Right atrium auricular region (tissue), 2 donors: ENCODE results near the gene ALLC. TPM values are rescaled to one million over a fixed set of nuclear protein-coding genes. Genes with fewer than 3 reads are reported as not detected.
"Not testable (repeated sequence)": the region's sequence is repeated elsewhere in the genome, so short reads cannot be mapped to it uniquely, and the experiment has no call there.

ENCODE experiments used
- DNase-seq: peaks from one replicate; pipeline ENCODE4 v3.0.0-alpha.2; 2019; ENCODE audit warnings: low spot score
- H3K27ac ChIP-seq, 2 donors: fragments of 200-600 bp; sonication (generic); 1 replicate in 1 of 2; 2 replicates in 1 of 2; pipeline ENCODE4 v1.5.1; 2016 to 2019
- H3K27me3 ChIP-seq, 2 donors: fragments of 200-600 bp; sonication (generic); one replicate each; pipeline versions ENCODE4 v1.5.1 to v1.6.0; 2017 to 2019
- H3K36me3 ChIP-seq: fragments of 200-600 bp; sonication (generic); one replicate; pipeline ENCODE4 v1.5.1; 2016
- H3K4me1 ChIP-seq, 2 donors: fragments of 200-600 bp; sonication (generic); one replicate each; pipeline versions ENCODE4 v1.5.1 to v1.6.0; 2017 to 2019
- H3K4me3 ChIP-seq, 2 donors: fragments of 200-600 bp; sonication (generic); 1 replicate in 1 of 2; 2 replicates in 1 of 2; pipeline ENCODE4 v1.5.1; 2017 to 2019; ENCODE audit warnings: mild to moderate bottlenecking in 1 of 2, moderate library complexity in 1 of 2
- H3K9me3 ChIP-seq, 2 donors: fragments of 200-600 bp; sonication (generic); one replicate each; pipeline ENCODE4 v1.5.1; 2019
- CTCF ChIP-seq, 2 donors: fragments of 200-600 bp; sonication (generic); IDR thresholded peaks; one replicate each; pipeline ENCODE4 v1.5.1; 2019; ENCODE audit warnings: antibody characterized with exemption in 2 of 2
- total RNA-seq, 2 donors: library from RNA; depleted of rRNA; stranded (reverse); fragments of >200 nt; gene quantifications; one replicate each; pipeline ENCODE4 v1.1.0, GENCODE V29; 2016

The ALLC gene
- total RNA-seq, 2 donors from 2014 or later: not detected

DNA sequence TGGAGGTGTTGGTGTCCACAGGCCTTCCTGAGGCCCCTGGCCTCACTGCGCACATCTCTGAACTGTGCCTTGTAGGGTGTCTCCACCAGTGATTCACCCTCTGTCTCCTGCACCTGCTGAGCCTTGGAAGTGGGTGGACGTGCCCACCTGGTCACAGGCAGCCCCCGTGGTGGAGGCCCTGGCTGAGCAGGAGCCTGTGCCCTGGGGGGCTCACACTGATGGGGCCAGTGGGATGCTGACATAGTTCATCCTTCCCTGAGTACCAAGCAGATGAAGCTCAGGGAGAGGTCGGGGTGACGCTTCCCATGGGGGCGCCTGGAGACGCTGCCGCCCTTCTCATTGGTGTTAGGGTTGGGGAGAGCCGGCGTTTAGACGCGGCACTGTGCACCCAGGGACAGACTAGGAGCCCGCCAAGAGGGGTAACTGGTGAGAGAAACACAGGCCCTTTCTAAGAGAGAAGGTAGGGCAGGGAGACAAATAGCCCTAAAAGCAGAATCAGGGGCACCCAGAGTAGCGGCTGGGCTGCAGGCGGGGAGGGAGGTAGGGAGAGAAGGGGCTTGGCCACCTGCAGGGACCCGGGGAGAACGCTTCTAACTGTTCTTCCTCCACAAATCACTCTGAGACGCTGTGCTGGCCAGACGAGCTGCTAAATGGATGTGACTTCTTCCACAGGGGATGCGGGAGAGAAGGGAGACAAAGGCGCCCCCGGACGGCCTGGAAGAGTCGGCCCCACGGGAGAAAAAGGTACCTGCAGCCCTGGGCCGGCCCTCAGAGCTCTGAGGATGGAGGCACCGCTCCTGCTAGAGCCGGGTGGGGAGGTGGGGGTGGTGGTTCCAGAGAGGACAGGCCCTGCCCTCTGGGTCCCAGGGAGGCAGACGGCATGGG, 45.1 kb upstream of the ALLC start:
- H3K36me3 ChIP-seq: no peaks in the 10 kb centered on the region
- DNase-seq: no peak
- TF ChIP-seq CTCF (IDR thresholded peaks at IDR 0.05): no peak
- H3K4me1 ChIP-seq: no peaks in the 10 kb centered on the region
- H3K9me3 ChIP-seq: peaks cover 0 to 7% of the 10 kb centered on the region in 2 donors
- H3K27ac ChIP-seq: no peak overlapping the region
- H3K27me3 ChIP-seq: no peaks in the 10 kb centered on the region
- H3K4me3 ChIP-seq: no peak overlapping the region

GRCh38 chr2:3613524-3613905, 44.5 kb upstream of the ALLC start:
- Histone ChIP-seq H3K27ac (no peak overlapping the region), H3K4me3 (no peak overlapping the region), H3K36me3 (no peaks in the 10 kb centered on the region), H3K4me1 (no peaks in the 10 kb centered on the region), H3K27me3 (no peaks in the 10 kb centered on the region), H3K9me3 (peaks cover 0 to 7% of the 10 kb centered on the region in 2 donors)
- no peak for DNase-seq
- no peak for TF ChIP-seq CTCF (IDR thresholded peaks at IDR 0.05)

DNA sequence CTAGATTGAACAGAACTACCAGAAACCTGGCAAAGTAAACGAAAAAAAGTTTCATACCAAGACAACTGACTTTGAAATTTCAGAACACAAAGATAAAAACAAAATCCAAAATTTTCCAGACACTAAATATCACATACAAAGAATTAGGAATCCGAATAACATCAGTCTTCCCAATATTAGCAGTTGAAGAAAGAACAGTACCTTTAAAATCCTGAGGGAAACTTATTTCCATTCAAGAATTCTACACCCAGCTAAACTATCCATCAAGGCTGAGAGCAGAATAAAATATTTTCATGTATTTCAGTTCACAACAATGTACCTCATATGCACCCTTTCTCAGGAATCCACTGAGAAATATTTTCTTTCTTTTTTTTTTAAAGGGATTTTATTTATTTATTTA, 43.3 kb upstream of the ALLC start:
- H3K9me3 ChIP-seq, H3K27ac ChIP-seq, H3K27me3 ChIP-seq, H3K4me3 ChIP-seq, H3K36me3 ChIP-seq, H3K4me1 ChIP-seq, DNase-seq: not testable (repeated sequence)

- H3K4me3 ChIP-seq, H3K36me3 ChIP-seq, H3K27ac ChIP-seq, H3K9me3 ChIP-seq, H3K27me3 ChIP-seq, DNase-seq, H3K4me1 ChIP-seq: not testable (repeated sequence)
Observed at GRCh38 chr2:3615541-3616200, 42.3 kb upstream of the ALLC start.

GRCh38 chr2:3616435-3617197, 41.4 kb upstream of the ALLC start:
- H3K36me3 ChIP-seq, DNase-seq, H3K9me3 ChIP-seq, H3K4me1 ChIP-seq, H3K27me3 ChIP-seq, H3K4me3 ChIP-seq, H3K27ac ChIP-seq: not testable (repeated sequence)

DNA sequence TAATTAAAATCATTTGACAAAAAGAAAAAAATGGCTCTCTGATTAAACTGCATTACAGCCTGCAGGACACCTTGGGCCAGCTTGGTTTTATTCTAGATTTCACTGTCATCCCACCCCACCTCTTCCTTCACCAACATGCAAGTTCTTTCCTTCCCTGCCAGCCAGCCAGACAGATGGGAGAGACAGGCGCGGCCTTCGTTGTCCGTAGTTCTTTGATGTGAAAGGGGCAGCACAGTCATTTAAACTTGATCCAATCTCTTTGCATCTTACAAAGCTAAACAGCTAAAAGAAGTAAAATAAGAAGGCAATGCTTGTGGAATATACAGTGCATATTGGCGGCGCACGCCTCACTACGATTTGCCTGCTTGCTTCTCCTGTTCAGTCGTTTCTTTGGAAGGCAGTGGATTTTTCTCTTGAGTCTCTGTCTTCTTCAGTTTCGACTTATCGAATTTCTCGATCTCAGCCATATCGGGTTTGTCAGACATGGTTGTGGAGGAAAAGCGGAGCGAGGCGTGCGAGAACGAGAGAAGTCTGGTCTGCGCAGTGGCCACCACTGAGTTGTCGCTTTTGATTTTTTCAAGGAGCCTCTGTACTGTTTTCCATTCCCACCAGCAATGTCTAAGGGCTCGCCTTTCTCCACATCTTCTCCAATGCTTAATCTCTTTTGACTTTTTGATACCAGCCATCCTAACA, 40.7 kb upstream of the ALLC start:
- TF ChIP-seq CTCF (IDR thresholded peaks at IDR 0.05): no peak
- H3K9me3 ChIP-seq: peaks cover 0 to 7% of the 10 kb centered on the region in 2 donors
- H3K4me3 ChIP-seq: no peak overlapping the region
- no peaks in the 10 kb centered on the region for H3K27me3 ChIP-seq
- no peak overlapping the region for H3K27ac ChIP-seq
- no peak for DNase-seq
- no peaks in the 10 kb centered on the region for H3K36me3 ChIP-seq
- H3K4me1 ChIP-seq: no peaks in the 10 kb centered on the region
